Measurements from ENCODE around the gene STK4. TPM values are rescaled to one million over a fixed set of nuclear protein-coding genes. Genes with fewer than 3 reads are reported as not detected.

STK4 gene
- total and polyA plus RNA-seq, 2 of the 8 experiments (the other 6 are each of a cell fraction or from before 2014, with no cell fraction given) = 12.0 to 34.3 TPM

DNA sequence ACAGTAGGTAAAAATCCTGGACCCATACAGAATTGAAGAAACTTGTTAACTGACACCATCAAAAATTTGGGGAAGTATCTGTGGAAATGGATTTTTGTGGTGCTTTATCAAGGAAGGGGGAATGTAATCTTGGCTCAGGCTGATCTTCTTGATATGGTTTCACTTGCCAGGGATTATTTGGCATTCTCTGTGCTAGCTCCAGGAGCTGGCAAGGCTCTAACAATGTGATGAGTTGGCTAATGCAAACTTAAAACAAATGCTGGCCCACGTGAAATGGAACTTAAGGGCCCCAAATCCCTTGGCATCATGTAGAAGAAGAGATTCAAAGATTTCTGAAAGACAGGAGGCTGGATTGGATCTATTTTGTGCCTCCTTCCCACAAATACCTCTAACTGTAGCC lies 121.5 kb downstream of the STK4 start:
- Histone ChIP-seq H3K23me2 (ENCODE audit: low read depth, low read length) (no peaks in the 10 kb centered on the region), H3K23ac (ENCODE audit: insufficient read length) (no peak overlapping the region), H3K79me2 (ENCODE audit: control insufficient read depth in 1 of 2, insufficient read depth in 2 of 2, low read length in 2 of 2) (no peaks in the 10 kb centered on the region), H3K4me2 (ENCODE audit: insufficient read depth in 1 of 2, low read depth in 2 of 2, low read length in 2 of 2) (no peak overlapping the region), H3K14ac (ENCODE audit: insufficient read length) (no peak overlapping the region), H3K79me1 (ENCODE audit: low read depth, low read length) (no peaks in the 10 kb centered on the region), H2AK5ac (ENCODE audit: low read depth, low read length) (no peak overlapping the region), H4K91ac (replicated peaks; ENCODE audit: insufficient read length, low read length) (no peak overlapping the region), H2BK120ac (replicated peaks; ENCODE audit: low read depth, low read length) (no peak overlapping the region), H3K4me3 (ENCODE audit: extremely low read depth in 1 of 4, insufficient read depth in 2 of 4, low read depth in 3 of 4, low read length in 4 of 4) (no peak overlapping the region), H2BK15ac (ENCODE audit: low read length) (no peak overlapping the region), H2BK12ac (ENCODE audit: low read depth, low read length) (no peak overlapping the region), H2AFZ (ENCODE audit: low read length) (no peak overlapping the region), H3K4me1 (replicated peaks in 1 of 4; ENCODE audit: control insufficient read depth in 3 of 4, insufficient read depth in 4 of 4, low read length in 3 of 4) (no peaks in the 10 kb centered on the region; a peak in 1 of 7 replicates), H3K18ac (ENCODE audit: extremely low read depth, low read length) (no peak overlapping the region), H3K9me3 (ENCODE audit: insufficient read depth in 2 of 2, low read depth in 1 of 2, low read length in 1 of 2) (0 out of 4 replicates have a peak, but pooled peaks cover 0 to 2% of the 10 kb centered on the region in 2 experiments), H2BK5ac (ENCODE audit: low read depth, low read length) (no peak overlapping the region), H3K56ac (replicated peaks; ENCODE audit: insufficient read length, low read depth, low read length) (no peak overlapping the region), H4K20me1 (replicated peaks in 1 of 2; ENCODE audit: control insufficient read depth in 1 of 2, insufficient read depth in 2 of 2, low read length in 2 of 2) (no peaks in the 10 kb centered on the region), H3K36me3 (ENCODE audit: control insufficient read depth in 2 of 4, insufficient read depth in 4 of 4, low read length in 3 of 4) (peaks cover 0 to 4% (median 0%) of the 10 kb centered on the region in 4 experiments; a peak in 1 of 8 replicates), H3K27ac (ENCODE audit: low read depth, low read length) (no peak overlapping the region), H3K9ac (replicated peaks in 1 of 4; ENCODE audit: extremely low read depth in 1 of 4, low read depth in 3 of 4, low read length in 3 of 4) (no peak overlapping the region), H2BK20ac (ENCODE audit: low read length) (no peak overlapping the region), H3K4ac (replicated peaks; ENCODE audit: insufficient read length, low read depth, low read length) (no peak overlapping the region), H4K5ac (ENCODE audit: insufficient read length, low read depth, low read length) (no peak overlapping the region), H4K8ac (ENCODE audit: extremely low read depth, insufficient read depth, low read length) (no peak overlapping the region), H3K27me3 (replicated peaks in 1 of 4; ENCODE audit: control insufficient read depth in 3 of 4, extremely low read depth in 1 of 4, insufficient read depth in 3 of 4, low read length in 3 of 4) (no peaks in the 10 kb centered on the region)
- CTCF ChIA-PET (ENCODE audit: partially characterized antibody) = interaction anchor here (0.6 to 4.7 kb wide), 3 partner anchors 8 to 38 kb away, joined by 3 to 22 read pairs (median 21); no protein-coding TSS in a partner anchor
- 81% methylated on average over 1 of the region's 1 CpG; no CpG with 5 or more reads in 1 of the 2 experiments for WGBS, 2 experiments (ENCODE audit: extremely low coverage in 1 of 2, insufficient coverage in 1 of 2, insufficient read length in 1 of 2, insufficient replicate concordance in 2 of 2, low coverage in 1 of 2, low lambda C conversion rate in 2 of 2, missing lambda C conversion rate in 1 of 2)
- POLR2A ChIA-PET (ENCODE audit: partially characterized antibody) = no interaction called here
- no peak for DNase-seq (ENCODE audit: low read depth in 1 of 2, low spot score in 2 of 2)
- FAIRE-seq = no peak
- TF ChIP-seq TAF7 (optimal IDR thresholded peaks at IDR 0.05; ENCODE audit: borderline replicate concordance, low read depth, low read length) (no peak), EZH2 (IDR thresholded peaks at IDR 0.05; ENCODE audit: low read depth, low read length, severe bottlenecking) (no peak), SAP30 (IDR thresholded peaks at IDR 0.05; ENCODE audit: insufficient read depth, insufficient replicate concordance, low read length) (no peak), RNF2 (IDR thresholded peaks at IDR 0.05; ENCODE audit: borderline replicate concordance, low read depth, low read length, missing control alignments, poor library complexity, severe bottlenecking) (no peak), KDM5A (IDR thresholded peaks at IDR 0.05; ENCODE audit: low read length) (no peak), CEBPB (IDR thresholded peaks at IDR 0.05; ENCODE audit: low read depth, low read length) (no peak), KDM1A (IDR thresholded peaks at IDR 0.05; ENCODE audit: borderline replicate concordance, low read length) (no peak), RXRA (IDR thresholded peaks at IDR 0.05; ENCODE audit: insufficient read depth, low read depth, low read length) (no peak), TAF1 (IDR thresholded peaks at IDR 0.05; ENCODE audit: low read depth, low read length) (no peak), JUN (IDR thresholded peaks at IDR 0.05; ENCODE audit: low read depth, low read length) (no peak), ZNF274 (IDR thresholded peaks at IDR 0.05; ENCODE audit: borderline replicate concordance, extremely low read depth, low read length) (no peak), KDM4A (IDR thresholded peaks at IDR 0.05; ENCODE audit: low read depth, low read length, severe bottlenecking) (no peak), YY1 (IDR thresholded peaks at IDR 0.05; ENCODE audit: low read depth, low read length) (no peak), GABPA (IDR thresholded peaks at IDR 0.05; ENCODE audit: borderline replicate concordance, insufficient read depth, low read length) (no peak)

Measured in H1 (cell line).